K562 (cell line): Measurements from ENCODE around the gene TACC3. TPM values are rescaled to one million over a fixed set of nuclear protein-coding genes. Genes with fewer than 3 reads are reported as not detected.

Experiments
- ATF1 ChIP-seq, 2 experiments: fragments of 450-650 bp in 1 of 2; IDR thresholded peaks; 2 replicates each; pipeline ENCODE4 v1.6.1; 2016; ENCODE audit warnings: missing compliant biosample characterization in 1 of 2, missing genetic modification characterization in 1 of 2
- HNRNPK ChIP-seq: fragments of 200-400 bp; formaldehyde crosslinking; IDR thresholded peaks from one replicate; pipeline ENCODE4 v1.6.1; 2018; ENCODE audit warnings: mild to moderate bottlenecking, low read depth, low read length; ENCODE audit not compliant: poor library complexity, severe bottlenecking
- HOXB6 ChIP-seq: fragments of 250-450 bp; sonication (Bioruptor Pico); IDR thresholded peaks from 2 replicates; pipeline ENCODE4 v1.5.1; 2022; ENCODE audit warnings: mild to moderate bottlenecking, borderline replicate concordance
- KDM1A ChIP-seq, 2 experiments: fragments of 450-650 bp; IDR thresholded peaks; 2 replicates each; pipeline ENCODE4 v1.6.1; 2016; ENCODE audit warnings: mild to moderate bottlenecking in 2 of 2
- KHSRP ChIP-seq: fragments of 450-650 bp; IDR thresholded peaks from 2 replicates; pipeline ENCODE4 v1.6.1; 2017
- MBD2 ChIP-seq: sonication (generic); IDR thresholded peaks from 2 replicates; pipeline ENCODE4 v1.6.1; 2016; ENCODE audit warnings: low read depth, borderline replicate concordance
- NKRF ChIP-seq: fragments of 450-650 bp; IDR thresholded peaks from 2 replicates; pipeline ENCODE4 v1.6.1; 2016; ENCODE audit warnings: borderline replicate concordance
- OTX1 ChIP-seq: fragments of 450-650 bp; formaldehyde crosslinking; IDR thresholded peaks from 2 replicates; pipeline ENCODE4 v1.4.0; 2022; ENCODE audit warnings: mild to moderate bottlenecking
- RFX7 ChIP-seq: fragments of 250-450 bp; sonication (Bioruptor Pico); IDR thresholded peaks from 2 replicates; pipeline ENCODE4 v1.5.1; 2021; ENCODE audit warnings: mild to moderate bottlenecking
- SFPQ ChIP-seq: fragments of 200-400 bp; formaldehyde crosslinking; IDR thresholded peaks from 2 replicates; pipeline ENCODE4 v1.6.1; 2017; ENCODE audit warnings: mild to moderate bottlenecking, low read depth, low read length, moderate library complexity
- TAF1 ChIP-seq: IDR thresholded peaks from 2 replicates; pipeline ENCODE4 v1.6.1; 2011; ENCODE audit warnings: mild to moderate bottlenecking, low read length, moderate library complexity; ENCODE audit not compliant: insufficient read depth, control insufficient read depth, severe bottlenecking; ENCODE audit errors: extremely low read depth
- ZFPM2 ChIP-seq: fragments of 250-450 bp; sonication (Bioruptor Pico); IDR thresholded peaks from 2 replicates; pipeline ENCODE4 v1.5.1; 2022; ENCODE audit warnings: mild to moderate bottlenecking
- ZNF717 ChIP-seq: fragments of 250-450 bp; sonication (Bioruptor Pico); IDR thresholded peaks from 2 replicates; pipeline ENCODE4 v1.5.0; 2021
- polyA plus RNA-seq, 8 experiments: library from polyadenylated mRNA; depleted of rRNA in 4 of 8; stranded (reverse) in 5 of 8; unstranded in 3 of 8; fragments of >200 nt; fragmentation: Nextera tagmentation in 2 of 8; fragmentation: Illumina TruSeq in 1 of 8; extraction: Ambion mirVana in 2 of 8; extraction: Trizol in 1 of 8; gene quantifications; 2 replicates each; pipeline versions ENCODE4 v1.2.1 to v1.2.3, GENCODE V29; 2011 to 2014; ENCODE audit warnings: inconsistent platforms in 1 of 8, missing spikeins in 1 of 8
- total RNA-seq, 7 experiments: library from RNA; depleted of rRNA in 6 of 7; stranded (reverse); fragments of >200 nt in 6 of 7; fragmentation: Illumina TruSeq in 2 of 7; extraction: Trizol in 2 of 7; gene quantifications; 2 replicates each; pipeline versions ENCODE4 v1.2.1 to v1.2.3, GENCODE V29; 2011 to 2021; ENCODE audit warnings: low replicate concordance in 1 of 7

Gene TACC3
- total and polyA plus RNA-seq, 9 of the 15 experiments (the other 6 are each of a cell fraction or from before 2014, with no cell fraction given), result 1.9 to 122 (median 55.6) TPM

- TF ChIP-seq HOXB6 (CRISPR knock-in tag), result no peak
- no peak for TF ChIP-seq SFPQ
- TF ChIP-seq NKRF, result peak; percentile 73; the same call in 1 of the 2 replicates
- no peak for TF ChIP-seq MBD2
- TF ChIP-seq RFX7 (CRISPR knock-in tag), result no peak
- 0 out of 4 replicates have a peak, but pooled peaks of 1 of the 2 experiments have one; percentile 32 for TF ChIP-seq KDM1A (IDR thresholded peaks at IDR 0.05)
- TF ChIP-seq KHSRP, result 0 out of 2 replicates have a peak, but pooled peaks have one; percentile 54
- TF ChIP-seq ATF1 (CRISPR knock-in tag; IDR thresholded peaks at IDR 0.05), result peak; percentile 89
- peak; percentile 91 for TF ChIP-seq ATF1 (tag; IDR thresholded peaks at IDR 0.05)
- no peak for TF ChIP-seq OTX1 (CRISPR knock-in tag)
- TF ChIP-seq HNRNPK, result no peak
- TF ChIP-seq TAF1, result peak; percentile 15
- TF ChIP-seq ZNF717 (CRISPR knock-in tag), result no peak
- TF ChIP-seq ZFPM2 (CRISPR knock-in tag), result no peak
Observed at GRCh38 chr4:1713003-1713851, 8.1 kb upstream of the TACC3 start (continued).
